GM23338 (cell line): ENCODE results near the gene WASL. TPM values are rescaled to one million over a fixed set of nuclear protein-coding genes. Genes with fewer than 3 reads are reported as not detected.

ENCODE experiments used
- ATAC-seq: fragments of 200-7000 bp; cut with Tn5 transposase; 3 replicates; pipeline ENCODE4 v1.9.1; 2020
- DNase-seq: peaks from one replicate; pipeline ENCODE4 v3.0.0-alpha.2; 2015; ENCODE audit warnings: low spot score
- H2AFZ ChIP-seq: fragments of 200-600 bp; sonication (generic); 2 replicates; pipeline ENCODE4 v1.8.0; 2016; ENCODE audit warnings: antibody characterized with exemption, mild to moderate bottlenecking, moderate library complexity
- H3F3A ChIP-seq: fragments of 200-600 bp; sonication (generic); replicated peaks from 2 replicates; pipeline ENCODE4 v1.8.0; 2017; ENCODE audit warnings: antibody characterized with exemption, mixed run types, low read depth
- H3K27ac ChIP-seq: fragments of 200-600 bp; sonication (generic); 2 replicates; pipeline ENCODE4 v1.6.1; 2016; ENCODE audit warnings: low read depth
- H3K27me3 ChIP-seq: fragments of 200-600 bp; sonication (generic); 2 replicates; pipeline ENCODE4 v1.8.0; 2016; ENCODE audit warnings: mild to moderate bottlenecking, mixed run types, moderate library complexity; ENCODE audit not compliant: insufficient read depth
- H3K36me3 ChIP-seq: fragments of 200-600 bp; sonication (generic); 2 replicates; pipeline ENCODE4 v1.8.0; 2016; ENCODE audit warnings: mild to moderate bottlenecking; ENCODE audit not compliant: insufficient read depth
- H3K4me1 ChIP-seq: fragments of 200-600 bp; sonication (generic); 2 replicates; pipeline ENCODE4 v1.8.0; 2016; ENCODE audit warnings: mild to moderate bottlenecking, moderate library complexity; ENCODE audit not compliant: insufficient read depth
- H3K4me2 ChIP-seq: fragments of 200-600 bp; sonication (generic); 2 replicates; pipeline ENCODE4 v1.7.1; 2017; ENCODE audit warnings: mixed run types
- H3K4me3 ChIP-seq: fragments of 200-600 bp; sonication (generic); 2 replicates; pipeline ENCODE4 v1.6.1; 2016; ENCODE audit warnings: mixed run types
- H3K79me2 ChIP-seq: fragments of 200-600 bp; sonication (generic); replicated peaks from 2 replicates; pipeline ENCODE4 v1.8.0; 2017; ENCODE audit warnings: mild to moderate bottlenecking; ENCODE audit not compliant: insufficient read depth
- H3K9me2 ChIP-seq: fragments of 200-600 bp; sonication (generic); 2 replicates; pipeline ENCODE4 v1.8.0; 2017; ENCODE audit not compliant: insufficient read depth
- H4K20me1 ChIP-seq: fragments of 200-600 bp; sonication (generic); replicated peaks from 2 replicates; pipeline ENCODE4 v1.8.0; 2017; ENCODE audit warnings: mild to moderate bottlenecking; ENCODE audit not compliant: insufficient read depth
- H3K27ac Mint-ChIP-seq: 2 replicates; pipeline ENCODE4 v1.8.0; 2020; ENCODE audit warnings: inconsistent platforms, mild to moderate bottlenecking, moderate library complexity, mixed read lengths
- H3K27me3 Mint-ChIP-seq: 3 replicates; pipeline ENCODE4 v1.8.0; 2022; ENCODE audit warnings: low read depth, mild to moderate bottlenecking, moderate library complexity, mixed read lengths, inconsistent platforms; ENCODE audit not compliant: insufficient read depth, poor library complexity
- H3K36me3 Mint-ChIP-seq: 3 replicates; pipeline ENCODE4 v1.8.0; 2021; ENCODE audit warnings: low read depth, mild to moderate bottlenecking, inconsistent platforms, moderate library complexity, mixed read lengths
- H3K4me1 Mint-ChIP-seq: 3 replicates; pipeline ENCODE4 v1.8.0; 2020; ENCODE audit warnings: mild to moderate bottlenecking, inconsistent platforms, mixed read lengths
- H3K4me3 Mint-ChIP-seq: 3 replicates; pipeline ENCODE4 v1.8.0; 2021; ENCODE audit warnings: moderate library complexity, mild to moderate bottlenecking, inconsistent platforms, mixed read lengths
- H3K9me3 Mint-ChIP-seq: 3 replicates; pipeline ENCODE4 v1.8.0; 2020; ENCODE audit warnings: moderate library complexity, mild to moderate bottlenecking, inconsistent platforms, mixed read lengths
- CREB1 ChIP-seq: fragments of 250-450 bp; sonication (Bioruptor Pico); IDR thresholded peaks from 2 replicates; pipeline ENCODE4 v1.5.0; 2020; ENCODE audit warnings: low read depth, mild to moderate bottlenecking, moderate library complexity
- EZH2 ChIP-seq: fragments of 200-600 bp; sonication (generic); IDR thresholded peaks from one replicate; pipeline ENCODE4 v1.8.0; 2017; ENCODE audit warnings: antibody characterized with exemption, mild to moderate bottlenecking, low read depth; ENCODE audit not compliant: unreplicated experiment
- EZH2phosphoT487 ChIP-seq: fragments of 200-600 bp; sonication (generic); IDR thresholded peaks from one replicate; pipeline ENCODE4 v1.8.1; 2018; ENCODE audit warnings: antibody characterized with exemption; ENCODE audit not compliant: unreplicated experiment
- JUNB ChIP-seq: IDR thresholded peaks from one replicate; pipeline ENCODE4 v1.6.1; 2016; ENCODE audit warnings: antibody characterized with exemption; ENCODE audit not compliant: unreplicated experiment
- NANOG ChIP-seq: IDR thresholded peaks from 2 replicates; pipeline ENCODE4 v1.6.1; 2016; ENCODE audit warnings: antibody characterized with exemption, borderline replicate concordance
- POLR2AphosphoS5 ChIP-seq: IDR thresholded peaks from 2 replicates; pipeline ENCODE4 v1.6.1; 2016; ENCODE audit warnings: antibody characterized with exemption, low read depth
- STAT1 ChIP-seq: IDR thresholded peaks from one replicate; pipeline ENCODE4 v1.6.1; 2016; ENCODE audit warnings: antibody characterized with exemption; ENCODE audit not compliant: unreplicated experiment
- ZNF114 ChIP-seq: fragments of 250-450 bp; sonication (Bioruptor Pico); IDR thresholded peaks from 2 replicates; pipeline ENCODE4 v1.5.0; 2020; ENCODE audit warnings: mild to moderate bottlenecking, moderate library complexity
- ZNF331 ChIP-seq: fragments of 250-450 bp; sonication (Bioruptor Pico); IDR thresholded peaks from 2 replicates; pipeline ENCODE4 v1.5.0; 2020; ENCODE audit warnings: low read depth, mild to moderate bottlenecking, moderate library complexity
- polyA plus RNA-seq: library from polyadenylated mRNA; unstranded; fragments of >200 nt; fragmentation: Nextera tagmentation; extraction: Ambion mirVana; gene quantifications from 2 replicates; pipeline ENCODE4 v1.2.1, GENCODE V29; 2016
- total RNA-seq: library from RNA; depleted of rRNA; stranded (reverse); fragments of >200 nt; shearing (Covaris generic); gene quantifications from 2 replicates; pipeline ENCODE4 v1.2.3, GENCODE V29; 2014
- TF ChIP-seq, protein P1 (sequence below): IDR thresholded peaks from 2 replicates; pipeline ENCODE4 v1.6.1; 2016; ENCODE audit warnings: antibody characterized with exemption
- TF ChIP-seq, protein P2 (sequence below), 2 experiments: fragments of 200-600 bp in 1 of 2; sonication (generic) in 1 of 2; conservative IDR thresholded peaks; 2 replicates each; pipeline versions ENCODE4 v1.5.1 to v1.6.1; 2016 to 2017; ENCODE audit warnings: antibody characterized with exemption in 2 of 2, low read depth in 2 of 2, mild to moderate bottlenecking in 2 of 2, moderate library complexity in 1 of 2
- TF ChIP-seq, protein P3 (sequence below): IDR thresholded peaks from one replicate; pipeline ENCODE4 v1.6.1; 2018; ENCODE audit warnings: antibody characterized with exemption; ENCODE audit not compliant: unreplicated experiment
- TF ChIP-seq, protein P4 (sequence below): fragments of 250-450 bp; sonication (Bioruptor Pico); IDR thresholded peaks from 2 replicates; pipeline ENCODE4 v1.5.0; 2020; ENCODE audit warnings: mild to moderate bottlenecking, moderate library complexity

WASL gene
- total and polyA plus RNA-seq, 2 experiments from 2014 or later: 36.4 to 45.3 TPM

DNA sequence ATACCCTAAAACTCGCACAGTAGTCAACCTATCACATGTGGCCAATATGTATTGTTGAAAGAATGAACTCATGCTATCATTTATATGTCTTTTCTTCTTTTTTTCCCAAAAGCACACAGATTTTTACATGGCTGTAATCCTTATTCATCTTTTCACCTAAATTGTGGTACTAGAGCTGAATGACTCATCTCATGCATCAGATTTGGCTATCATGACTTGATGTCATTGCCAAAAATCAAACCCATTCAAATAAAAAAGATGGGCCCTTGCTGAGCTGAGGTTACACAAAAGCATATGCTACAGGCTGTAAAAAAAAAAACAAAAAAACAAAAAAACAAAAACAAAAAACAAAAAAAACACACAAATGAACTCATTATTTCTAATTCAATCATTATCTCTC lies 96.4 kb downstream of the WASL start:
- H3K4me3 ChIP-seq: no peak overlapping the region
- no peaks in the 10 kb centered on the region; the same call in 2 of the 3 replicates for H3K9me3 Mint-ChIP-seq
- no peaks in the 10 kb centered on the region for H3K27me3 ChIP-seq
- H3K4me1 Mint-ChIP-seq: peaks cover 10% of the 10 kb centered on the region
- H3K27ac Mint-ChIP-seq: no peak overlapping the region
- H3K36me3 ChIP-seq: no peaks in the 10 kb centered on the region
- H3K36me3 Mint-ChIP-seq: no peaks in the 10 kb centered on the region
- ATAC-seq: no peak
- no peak overlapping the region for H3K4me3 Mint-ChIP-seq
- no peaks in the 10 kb centered on the region for H3K79me2 ChIP-seq
- TF ChIP-seq JUNB: no peak
- TF ChIP-seq ZNF331: no peak
- TF ChIP-seq NANOG: no peak
- TF ChIP-seq, protein P1, sequence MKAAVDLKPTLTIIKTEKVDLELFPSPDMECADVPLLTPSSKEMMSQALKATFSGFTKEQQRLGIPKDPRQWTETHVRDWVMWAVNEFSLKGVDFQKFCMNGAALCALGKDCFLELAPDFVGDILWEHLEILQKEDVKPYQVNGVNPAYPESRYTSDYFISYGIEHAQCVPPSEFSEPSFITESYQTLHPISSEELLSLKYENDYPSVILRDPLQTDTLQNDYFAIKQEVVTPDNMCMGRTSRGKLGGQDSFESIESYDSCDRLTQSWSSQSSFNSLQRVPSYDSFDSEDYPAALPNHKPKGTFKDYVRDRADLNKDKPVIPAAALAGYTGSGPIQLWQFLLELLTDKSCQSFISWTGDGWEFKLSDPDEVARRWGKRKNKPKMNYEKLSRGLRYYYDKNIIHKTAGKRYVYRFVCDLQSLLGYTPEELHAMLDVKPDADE: no peak
- no peak for TF ChIP-seq CREB1
- TF ChIP-seq EZH2: no peak
- TF ChIP-seq, protein P2, sequence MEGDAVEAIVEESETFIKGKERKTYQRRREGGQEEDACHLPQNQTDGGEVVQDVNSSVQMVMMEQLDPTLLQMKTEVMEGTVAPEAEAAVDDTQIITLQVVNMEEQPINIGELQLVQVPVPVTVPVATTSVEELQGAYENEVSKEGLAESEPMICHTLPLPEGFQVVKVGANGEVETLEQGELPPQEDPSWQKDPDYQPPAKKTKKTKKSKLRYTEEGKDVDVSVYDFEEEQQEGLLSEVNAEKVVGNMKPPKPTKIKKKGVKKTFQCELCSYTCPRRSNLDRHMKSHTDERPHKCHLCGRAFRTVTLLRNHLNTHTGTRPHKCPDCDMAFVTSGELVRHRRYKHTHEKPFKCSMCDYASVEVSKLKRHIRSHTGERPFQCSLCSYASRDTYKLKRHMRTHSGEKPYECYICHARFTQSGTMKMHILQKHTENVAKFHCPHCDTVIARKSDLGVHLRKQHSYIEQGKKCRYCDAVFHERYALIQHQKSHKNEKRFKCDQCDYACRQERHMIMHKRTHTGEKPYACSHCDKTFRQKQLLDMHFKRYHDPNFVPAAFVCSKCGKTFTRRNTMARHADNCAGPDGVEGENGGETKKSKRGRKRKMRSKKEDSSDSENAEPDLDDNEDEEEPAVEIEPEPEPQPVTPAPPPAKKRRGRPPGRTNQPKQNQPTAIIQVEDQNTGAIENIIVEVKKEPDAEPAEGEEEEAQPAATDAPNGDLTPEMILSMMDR (conservative IDR thresholded peaks at IDR 0.05; ENCODE audit: low read depth in 2 of 2): no peak
- no peak for TF ChIP-seq STAT1
- TF ChIP-seq POLR2AphosphoS5: no peak
- TF ChIP-seq, protein P3, sequence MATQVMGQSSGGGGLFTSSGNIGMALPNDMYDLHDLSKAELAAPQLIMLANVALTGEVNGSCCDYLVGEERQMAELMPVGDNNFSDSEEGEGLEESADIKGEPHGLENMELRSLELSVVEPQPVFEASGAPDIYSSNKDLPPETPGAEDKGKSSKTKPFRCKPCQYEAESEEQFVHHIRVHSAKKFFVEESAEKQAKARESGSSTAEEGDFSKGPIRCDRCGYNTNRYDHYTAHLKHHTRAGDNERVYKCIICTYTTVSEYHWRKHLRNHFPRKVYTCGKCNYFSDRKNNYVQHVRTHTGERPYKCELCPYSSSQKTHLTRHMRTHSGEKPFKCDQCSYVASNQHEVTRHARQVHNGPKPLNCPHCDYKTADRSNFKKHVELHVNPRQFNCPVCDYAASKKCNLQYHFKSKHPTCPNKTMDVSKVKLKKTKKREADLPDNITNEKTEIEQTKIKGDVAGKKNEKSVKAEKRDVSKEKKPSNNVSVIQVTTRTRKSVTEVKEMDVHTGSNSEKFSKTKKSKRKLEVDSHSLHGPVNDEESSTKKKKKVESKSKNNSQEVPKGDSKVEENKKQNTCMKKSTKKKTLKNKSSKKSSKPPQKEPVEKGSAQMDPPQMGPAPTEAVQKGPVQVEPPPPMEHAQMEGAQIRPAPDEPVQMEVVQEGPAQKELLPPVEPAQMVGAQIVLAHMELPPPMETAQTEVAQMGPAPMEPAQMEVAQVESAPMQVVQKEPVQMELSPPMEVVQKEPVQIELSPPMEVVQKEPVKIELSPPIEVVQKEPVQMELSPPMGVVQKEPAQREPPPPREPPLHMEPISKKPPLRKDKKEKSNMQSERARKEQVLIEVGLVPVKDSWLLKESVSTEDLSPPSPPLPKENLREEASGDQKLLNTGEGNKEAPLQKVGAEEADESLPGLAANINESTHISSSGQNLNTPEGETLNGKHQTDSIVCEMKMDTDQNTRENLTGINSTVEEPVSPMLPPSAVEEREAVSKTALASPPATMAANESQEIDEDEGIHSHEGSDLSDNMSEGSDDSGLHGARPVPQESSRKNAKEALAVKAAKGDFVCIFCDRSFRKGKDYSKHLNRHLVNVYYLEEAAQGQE: no peak
- no peak for TF ChIP-seq ZNF114 (CRISPR knock-in tag)
- no peak for TF ChIP-seq EZH2phosphoT487
- TF ChIP-seq, protein P4, sequence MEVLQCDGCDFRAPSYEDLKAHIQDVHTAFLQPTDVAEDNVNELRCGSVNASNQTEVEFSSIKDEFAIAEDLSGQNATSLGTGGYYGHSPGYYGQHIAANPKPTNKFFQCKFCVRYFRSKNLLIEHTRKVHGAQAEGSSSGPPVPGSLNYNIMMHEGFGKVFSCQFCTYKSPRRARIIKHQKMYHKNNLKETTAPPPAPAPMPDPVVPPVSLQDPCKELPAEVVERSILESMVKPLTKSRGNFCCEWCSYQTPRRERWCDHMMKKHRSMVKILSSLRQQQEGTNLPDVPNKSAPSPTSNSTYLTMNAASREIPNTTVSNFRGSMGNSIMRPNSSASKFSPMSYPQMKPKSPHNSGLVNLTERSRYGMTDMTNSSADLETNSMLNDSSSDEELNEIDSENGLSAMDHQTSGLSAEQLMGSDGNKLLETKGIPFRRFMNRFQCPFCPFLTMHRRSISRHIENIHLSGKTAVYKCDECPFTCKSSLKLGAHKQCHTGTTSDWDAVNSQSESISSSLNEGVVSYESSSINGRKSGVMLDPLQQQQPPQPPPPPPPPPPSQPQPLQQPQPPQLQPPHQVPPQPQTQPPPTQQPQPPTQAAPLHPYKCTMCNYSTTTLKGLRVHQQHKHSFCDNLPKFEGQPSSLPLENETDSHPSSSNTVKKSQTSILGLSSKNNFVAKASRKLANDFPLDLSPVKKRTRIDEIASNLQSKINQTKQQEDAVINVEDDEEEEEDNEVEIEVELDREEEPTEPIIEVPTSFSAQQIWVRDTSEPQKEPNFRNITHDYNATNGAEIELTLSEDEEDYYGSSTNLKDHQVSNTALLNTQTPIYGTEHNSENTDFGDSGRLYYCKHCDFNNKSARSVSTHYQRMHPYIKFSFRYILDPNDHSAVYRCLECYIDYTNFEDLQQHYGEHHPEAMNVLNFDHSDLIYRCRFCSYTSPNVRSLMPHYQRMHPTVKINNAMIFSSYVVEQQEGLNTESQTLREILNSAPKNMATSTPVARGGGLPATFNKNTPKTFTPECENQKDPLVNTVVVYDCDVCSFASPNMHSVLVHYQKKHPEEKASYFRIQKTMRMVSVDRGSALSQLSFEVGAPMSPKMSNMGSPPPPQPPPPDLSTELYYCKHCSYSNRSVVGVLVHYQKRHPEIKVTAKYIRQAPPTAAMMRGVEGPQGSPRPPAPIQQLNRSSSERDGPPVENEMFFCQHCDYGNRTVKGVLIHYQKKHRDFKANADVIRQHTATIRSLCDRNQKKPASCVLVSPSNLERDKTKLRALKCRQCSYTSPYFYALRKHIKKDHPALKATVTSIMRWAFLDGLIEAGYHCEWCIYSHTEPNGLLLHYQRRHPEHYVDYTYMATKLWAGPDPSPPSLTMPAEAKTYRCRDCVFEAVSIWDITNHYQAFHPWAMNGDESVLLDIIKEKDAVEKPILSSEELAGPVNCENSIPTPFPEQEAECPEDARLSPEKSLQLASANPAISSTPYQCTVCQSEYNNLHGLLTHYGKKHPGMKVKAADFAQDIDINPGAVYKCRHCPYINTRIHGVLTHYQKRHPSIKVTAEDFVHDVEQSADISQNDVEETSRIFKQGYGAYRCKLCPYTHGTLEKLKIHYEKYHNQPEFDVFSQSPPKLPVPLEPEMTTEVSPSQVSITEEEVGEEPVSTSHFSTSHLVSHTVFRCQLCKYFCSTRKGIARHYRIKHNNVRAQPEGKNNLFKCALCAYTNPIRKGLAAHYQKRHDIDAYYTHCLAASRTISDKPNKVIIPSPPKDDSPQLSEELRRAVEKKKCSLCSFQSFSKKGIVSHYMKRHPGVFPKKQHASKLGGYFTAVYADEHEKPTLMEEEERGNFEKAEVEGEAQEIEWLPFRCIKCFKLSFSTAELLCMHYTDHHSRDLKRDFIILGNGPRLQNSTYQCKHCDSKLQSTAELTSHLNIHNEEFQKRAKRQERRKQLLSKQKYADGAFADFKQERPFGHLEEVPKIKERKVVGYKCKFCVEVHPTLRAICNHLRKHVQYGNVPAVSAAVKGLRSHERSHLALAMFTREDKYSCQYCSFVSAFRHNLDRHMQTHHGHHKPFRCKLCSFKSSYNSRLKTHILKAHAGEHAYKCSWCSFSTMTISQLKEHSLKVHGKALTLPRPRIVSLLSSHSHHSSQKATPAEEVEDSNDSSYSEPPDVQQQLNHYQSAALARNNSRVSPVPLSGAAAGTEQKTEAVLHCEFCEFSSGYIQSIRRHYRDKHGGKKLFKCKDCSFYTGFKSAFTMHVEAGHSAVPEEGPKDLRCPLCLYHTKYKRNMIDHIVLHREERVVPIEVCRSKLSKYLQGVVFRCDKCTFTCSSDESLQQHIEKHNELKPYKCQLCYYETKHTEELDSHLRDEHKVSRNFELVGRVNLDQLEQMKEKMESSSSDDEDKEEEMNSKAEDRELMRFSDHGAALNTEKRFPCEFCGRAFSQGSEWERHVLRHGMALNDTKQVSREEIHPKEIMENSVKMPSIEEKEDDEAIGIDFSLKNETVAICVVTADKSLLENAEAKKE: no peak
- H3K4me2 ChIP-seq: no peak overlapping the region
- no peak for DNase-seq
- H3K27ac ChIP-seq: no peak overlapping the region
- no peak overlapping the region for H2AFZ ChIP-seq
- H3F3A ChIP-seq: no peaks in the 10 kb centered on the region
- H4K20me1 ChIP-seq: no peaks in the 10 kb centered on the region
- peaks cover 3% of the 10 kb centered on the region for H3K9me2 ChIP-seq
- 0 out of 2 replicates have a peak, but pooled peaks cover 3% of the 10 kb centered on the region for H3K4me1 ChIP-seq
- H3K27me3 Mint-ChIP-seq: no peaks in the 10 kb centered on the region
